Stimulated activated CD4-positive, alpha-beta T cell treated with anti-CD3 and anti-CD28 coated beads, Interleukin-1b, Interleukin-23, amount 100 ng/mL, for 1 hour (primary cell): Measurements from ENCODE around the gene ATXN2.
A peak's percentile ranks its signal among the peaks of the same experiment; 100 is the strongest.

ENCODE experiments used
- DNase-seq, 2 donors: peaks; one replicate each; pipeline ENCODE4 v3.0.0-alpha.2; 2020; ENCODE audit warnings: low read depth in 2 of 2

ATXN2 gene

DNA sequence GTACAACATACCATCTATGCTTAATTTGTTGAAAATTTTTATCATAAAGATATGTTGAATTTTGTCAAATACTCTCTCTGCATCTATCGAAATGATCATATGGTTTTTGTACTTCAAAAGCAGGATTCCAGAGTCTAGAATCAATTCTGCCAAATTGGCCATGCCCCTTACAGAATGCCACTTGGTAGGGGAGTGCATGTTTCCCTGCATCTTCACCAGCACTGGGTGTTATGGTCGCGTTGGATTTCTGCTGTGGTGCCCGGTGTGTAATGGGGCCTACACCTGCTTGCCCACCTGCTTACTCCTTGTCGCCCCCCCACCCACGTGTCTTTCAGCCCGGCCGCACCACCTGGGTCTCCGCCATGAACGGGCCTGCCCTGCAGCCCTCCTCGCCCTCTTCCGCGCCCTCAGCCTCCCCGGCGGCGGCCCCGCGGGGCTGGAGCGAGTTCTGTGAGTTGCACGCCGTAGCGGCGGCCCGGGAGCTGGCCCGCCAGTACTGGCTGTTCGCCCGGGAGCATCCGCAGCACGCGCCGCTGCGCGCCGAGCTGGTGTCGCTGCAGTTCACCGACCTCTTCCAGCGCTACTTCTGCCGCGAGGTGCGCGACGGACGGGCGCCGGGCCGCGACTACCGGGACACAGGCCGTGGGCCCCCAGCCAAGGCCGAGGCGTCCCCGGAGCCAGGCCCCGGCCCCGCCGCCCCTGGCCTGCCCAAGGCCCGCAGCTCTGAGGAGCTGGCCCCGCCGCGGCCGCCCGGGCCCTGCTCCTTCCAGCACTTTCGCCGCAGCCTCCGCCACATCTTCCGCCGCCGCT lies 181.1 kb downstream of the ATXN2 start:
- no peak for DNase-seq

GRCh38 chr12:111417290-111417689 lies 181.8 kb downstream of the ATXN2 start:
- no peak for DNase-seq

DNA sequence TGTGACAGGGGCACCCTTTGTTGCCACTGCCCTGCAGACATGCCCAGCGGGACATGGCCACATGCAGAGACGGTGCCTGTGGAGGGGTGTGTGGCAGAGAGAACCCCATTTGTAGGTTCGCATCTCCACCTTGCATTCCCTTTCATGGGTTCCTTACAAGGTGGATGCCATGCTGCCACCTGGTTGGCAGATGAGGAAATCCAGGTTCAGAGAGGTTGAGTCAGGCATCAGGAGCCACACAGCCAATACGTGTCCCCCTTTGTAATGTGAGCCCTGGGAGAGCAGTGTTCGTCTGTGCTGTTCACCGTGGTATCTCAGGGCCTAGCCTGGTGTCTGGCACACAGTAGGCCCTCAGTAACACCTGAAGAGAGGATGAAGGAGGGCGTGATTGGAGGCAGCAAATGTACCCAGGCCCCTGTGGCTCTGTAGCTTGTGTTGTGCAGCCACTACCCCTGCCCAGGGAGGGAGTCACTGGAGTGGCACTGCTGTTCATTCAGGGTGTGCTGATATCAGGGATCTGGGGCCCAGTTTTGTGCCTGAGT lies 184.3 kb downstream of the ATXN2 start:
- no peak for DNase-seq

DNA sequence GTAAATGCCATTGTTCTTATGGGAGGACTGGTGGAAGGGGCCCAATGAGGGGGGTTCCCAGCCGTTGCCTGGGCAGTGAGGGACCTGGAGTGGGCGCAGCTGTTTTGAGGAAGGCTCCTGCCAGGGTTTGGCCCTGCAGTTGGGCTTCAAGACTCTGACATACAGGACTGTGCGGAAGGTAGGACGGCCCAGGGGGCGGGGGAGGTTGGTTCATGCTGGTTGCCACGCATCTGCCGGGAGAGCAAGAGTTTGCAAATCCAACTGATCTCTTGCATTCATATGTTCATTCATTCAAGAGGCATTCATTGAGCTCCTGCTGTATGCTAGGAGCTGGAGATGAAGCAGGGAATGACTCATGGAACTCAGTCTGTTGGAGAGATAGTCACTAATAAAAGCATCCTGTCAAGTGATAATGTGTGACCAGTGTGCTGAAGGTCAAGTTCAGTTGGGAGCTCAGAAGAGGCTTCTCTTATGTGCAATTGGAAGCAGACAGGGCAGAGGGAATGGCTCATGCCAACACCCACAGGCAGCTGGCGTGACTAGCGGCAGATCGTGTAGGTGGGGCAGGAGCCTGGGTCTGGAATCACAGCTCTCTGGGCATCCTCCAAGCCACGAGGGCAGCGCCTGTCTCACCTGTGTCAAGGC lies 185.6 kb downstream of the ATXN2 start:
- no peak for DNase-seq

DNA sequence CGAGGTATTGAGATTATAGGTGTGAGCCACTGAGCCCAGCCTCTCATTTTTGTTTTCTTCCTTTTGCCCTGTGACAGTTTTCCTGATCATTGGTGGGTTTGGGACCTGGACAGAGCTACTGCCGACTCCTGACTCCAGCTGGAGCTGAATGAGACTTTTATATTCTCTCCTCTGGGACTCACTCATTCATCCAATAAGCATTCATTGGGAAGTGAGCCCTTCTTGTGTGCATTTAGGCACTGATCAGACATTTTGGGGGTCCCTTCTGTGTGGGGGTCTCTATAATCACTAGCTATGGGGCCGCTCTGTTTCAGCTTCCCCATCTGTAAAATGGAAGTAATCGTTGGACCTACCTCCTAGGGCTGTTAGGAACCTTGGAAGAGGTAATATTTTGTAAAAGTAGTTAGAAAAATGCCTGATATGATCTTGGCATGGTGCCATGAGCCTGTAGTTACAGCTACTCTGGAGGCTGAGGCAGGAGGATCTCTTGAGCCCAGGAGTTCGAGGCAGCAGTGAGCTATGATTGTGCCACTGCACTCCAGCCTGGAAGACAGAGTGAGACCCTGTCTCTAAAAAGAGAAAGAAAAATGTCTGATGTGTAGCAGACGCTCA lies 186.2 kb downstream of the ATXN2 start:
- DNase-seq, result no peak

DNA sequence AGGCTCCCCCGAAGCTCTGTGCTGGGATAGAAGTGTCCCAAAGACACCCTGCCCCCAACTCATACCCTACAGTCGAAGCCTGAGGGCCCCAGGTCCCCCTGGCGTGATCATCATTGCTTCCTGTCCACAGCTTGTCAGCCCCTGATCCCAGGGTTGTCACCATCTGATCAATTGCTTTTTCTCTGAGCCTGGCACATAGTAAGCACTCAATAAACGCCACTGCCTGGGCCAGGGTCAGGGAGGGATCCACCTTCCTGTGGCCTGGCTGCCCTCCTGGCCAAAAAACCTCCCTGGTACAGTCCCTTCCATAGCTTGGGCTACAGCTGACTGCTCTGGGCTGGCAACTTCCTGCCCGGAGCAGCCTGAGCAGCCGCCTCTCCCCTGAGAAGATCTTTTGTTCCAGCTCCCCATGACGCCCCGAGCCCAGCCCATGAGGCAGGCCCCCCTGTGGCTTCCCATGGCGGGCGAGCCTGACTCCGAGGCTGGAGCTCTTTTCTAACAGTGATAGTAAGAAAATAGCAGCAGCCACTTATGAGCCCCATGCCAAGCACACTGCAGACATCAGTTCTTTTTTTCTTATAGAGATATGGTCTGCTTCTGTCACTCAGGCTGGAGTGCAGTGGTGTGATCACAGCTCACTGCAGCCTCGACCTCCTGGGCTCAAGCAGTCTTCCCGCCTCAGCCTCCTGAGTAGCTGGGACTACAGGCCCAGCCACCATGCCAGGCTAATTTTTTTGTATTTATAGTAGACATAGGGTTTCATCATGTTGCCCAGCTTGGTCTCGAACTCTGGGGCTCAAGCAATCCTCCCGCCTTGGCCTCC lies 186.9 kb downstream of the ATXN2 start:
- DNase-seq, result no peak

DNA sequence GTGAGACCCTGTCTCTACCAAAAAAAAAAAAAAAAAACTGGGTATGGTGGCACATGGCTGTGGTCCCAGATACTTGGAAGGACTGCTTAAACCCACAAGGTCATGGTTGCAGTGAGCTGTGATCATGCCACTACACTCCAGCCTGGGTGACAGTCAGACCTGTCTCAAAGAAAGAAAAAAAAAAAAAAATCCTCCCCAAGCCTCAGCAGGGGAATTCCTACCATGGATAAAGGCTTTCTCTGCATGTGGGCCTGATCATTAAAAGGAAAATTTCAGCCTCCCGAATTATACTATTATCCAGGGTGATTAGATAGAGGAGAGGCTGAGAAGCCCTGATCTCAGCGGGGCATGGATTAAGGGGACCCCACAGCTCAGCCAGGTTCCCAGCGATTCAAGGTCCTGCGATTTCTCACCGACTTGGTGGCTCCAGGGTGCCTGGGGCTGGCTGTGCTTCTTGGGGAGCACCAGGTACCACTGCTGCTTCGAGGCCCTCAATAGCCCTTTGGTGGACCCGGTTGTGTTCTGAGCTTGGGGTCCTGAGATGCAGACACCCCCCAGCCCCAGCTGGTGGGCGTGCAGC lies 187.8 kb downstream of the ATXN2 start:
- DNase-seq, result no peak

GRCh38 chr12:111410431-111411184 lies 188.5 kb downstream of the ATXN2 start:
- DNase-seq, result no peak

GRCh38 chr12:111409780-111410430 lies 189.2 kb downstream of the ATXN2 start:
- no peak for DNase-seq

GRCh38 chr12:111409403-111409779 lies 189.7 kb downstream of the ATXN2 start:
- no peak for DNase-seq

DNA sequence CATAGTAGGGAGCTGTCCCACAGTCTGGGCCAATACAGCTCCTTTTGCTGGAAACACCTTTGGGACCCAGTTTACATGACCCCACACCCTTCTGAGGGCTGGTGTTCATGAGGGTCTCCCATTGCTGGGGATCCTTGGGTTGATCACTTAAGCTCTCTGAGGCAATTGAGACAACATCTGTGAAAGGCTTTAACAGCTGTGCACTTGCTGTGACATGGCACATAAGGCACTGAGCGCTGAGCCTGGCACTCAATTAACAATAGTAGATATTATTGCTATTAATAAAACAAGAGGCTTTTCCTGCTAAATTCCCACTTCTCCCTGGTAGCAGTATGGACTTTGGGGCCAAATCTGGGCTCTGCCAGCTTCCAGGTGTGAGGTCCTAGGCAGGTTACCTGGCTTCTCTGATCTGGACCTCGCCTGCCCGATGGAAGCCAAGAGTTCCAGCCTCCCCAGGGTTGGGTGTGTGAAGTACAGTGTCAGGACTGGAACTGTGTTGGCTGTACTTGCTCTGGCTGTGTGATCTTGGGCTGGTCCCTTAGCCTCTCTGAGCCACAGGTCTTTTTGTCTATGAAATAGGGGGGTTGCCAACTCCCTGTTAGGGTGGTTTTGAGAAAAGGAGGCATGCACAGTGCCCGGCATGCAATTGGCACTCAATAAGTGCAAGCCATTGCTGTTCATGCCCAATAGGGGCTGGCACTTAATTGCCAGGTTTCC lies 190.3 kb downstream of the ATXN2 start:
- DNase-seq, result no peak

- DNase-seq, result no peak
These were observed 191.0 kb downstream of the ATXN2 start for GRCh38 chr12:111408116-111408440.

- DNase-seq, result no peak
These were observed 191.6 kb downstream of the ATXN2 start for GRCh38 chr12:111407377-111408115.

DNA sequence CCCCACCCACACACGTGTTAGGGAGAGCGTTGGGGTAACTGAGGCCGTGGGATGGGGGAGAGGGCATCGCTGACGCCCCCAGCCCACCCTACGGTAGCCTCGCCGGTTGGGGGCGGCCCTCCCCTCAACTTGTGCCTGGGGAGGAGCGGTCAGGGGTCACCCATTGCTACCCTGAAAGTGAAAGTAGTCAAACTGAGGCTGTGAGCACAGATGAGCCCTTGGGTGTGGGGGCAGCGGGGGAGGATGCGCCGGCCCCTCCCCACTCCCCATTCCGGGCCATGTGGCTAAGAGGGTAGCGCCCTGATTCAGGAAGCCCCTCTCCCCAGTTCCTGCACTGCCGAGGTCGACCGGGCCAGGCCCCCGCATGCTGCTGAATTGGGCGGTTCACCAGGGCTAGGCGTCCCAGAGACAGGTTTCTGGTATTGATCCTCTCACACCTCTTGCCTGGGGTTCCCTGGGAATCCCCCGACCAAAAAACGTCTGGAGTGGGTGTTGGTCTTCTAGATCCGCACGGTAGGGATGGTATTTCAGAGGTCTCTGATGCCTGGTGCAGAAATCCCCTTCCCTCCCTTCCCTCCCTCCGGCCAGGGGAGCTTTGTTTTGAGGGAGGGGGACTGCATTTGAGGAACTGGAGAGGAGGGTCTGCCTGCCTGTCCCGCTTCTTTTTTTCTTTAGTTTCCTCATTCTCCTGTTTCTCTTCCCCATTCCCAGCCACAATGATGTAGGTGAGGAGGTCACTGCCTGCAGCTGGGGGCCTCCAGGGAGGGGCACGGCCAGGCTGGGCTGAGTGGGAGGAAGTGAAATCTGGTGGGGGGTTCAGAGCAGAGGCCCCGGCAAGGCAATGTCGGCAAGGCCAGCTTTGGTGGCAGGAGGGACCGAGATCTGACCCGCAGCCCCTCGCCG lies 192.4 kb downstream of the ATXN2 start:
- no peak for DNase-seq

DNA sequence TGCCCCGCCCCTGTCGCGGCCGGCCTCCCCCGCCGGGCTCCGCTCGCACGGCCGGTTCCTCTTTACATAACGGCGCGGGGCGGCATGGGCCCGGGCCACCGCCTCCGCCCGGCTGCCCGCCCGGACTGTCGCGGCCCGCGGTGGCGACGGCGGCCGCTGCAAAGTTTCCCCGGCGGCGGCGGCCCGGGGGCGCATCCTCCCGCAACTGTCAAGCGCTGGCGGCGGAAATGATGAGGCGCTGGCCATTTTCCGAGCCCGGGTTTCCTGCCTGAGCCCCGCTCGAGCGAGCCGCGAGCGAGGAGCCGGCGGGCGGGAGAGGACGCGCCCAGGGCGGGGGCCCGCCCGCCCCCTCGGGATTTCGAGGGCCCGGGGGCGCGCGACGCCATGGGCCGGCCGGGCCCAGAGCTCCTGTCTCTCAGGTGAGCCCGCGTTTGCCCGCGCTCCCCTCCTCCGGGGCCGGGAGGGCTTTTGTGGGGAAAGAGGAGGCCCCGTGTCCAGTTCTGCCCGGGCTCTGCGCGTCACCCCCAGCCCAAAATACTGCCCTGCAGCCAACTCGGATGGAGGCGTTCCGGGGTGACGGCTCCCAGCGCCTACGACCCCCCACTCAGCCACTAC lies 193.1 kb downstream of the ATXN2 start, which contains the start of gene SH2B3:
Gene SH2B3 (plus strand): TSS at position 65 of the 615 bp plus-strand sequence. CDS start 12,223 bp downstream, outside the sequence.
- DNase-seq, result peak in 1 of 2 donors; percentile 48

DNA sequence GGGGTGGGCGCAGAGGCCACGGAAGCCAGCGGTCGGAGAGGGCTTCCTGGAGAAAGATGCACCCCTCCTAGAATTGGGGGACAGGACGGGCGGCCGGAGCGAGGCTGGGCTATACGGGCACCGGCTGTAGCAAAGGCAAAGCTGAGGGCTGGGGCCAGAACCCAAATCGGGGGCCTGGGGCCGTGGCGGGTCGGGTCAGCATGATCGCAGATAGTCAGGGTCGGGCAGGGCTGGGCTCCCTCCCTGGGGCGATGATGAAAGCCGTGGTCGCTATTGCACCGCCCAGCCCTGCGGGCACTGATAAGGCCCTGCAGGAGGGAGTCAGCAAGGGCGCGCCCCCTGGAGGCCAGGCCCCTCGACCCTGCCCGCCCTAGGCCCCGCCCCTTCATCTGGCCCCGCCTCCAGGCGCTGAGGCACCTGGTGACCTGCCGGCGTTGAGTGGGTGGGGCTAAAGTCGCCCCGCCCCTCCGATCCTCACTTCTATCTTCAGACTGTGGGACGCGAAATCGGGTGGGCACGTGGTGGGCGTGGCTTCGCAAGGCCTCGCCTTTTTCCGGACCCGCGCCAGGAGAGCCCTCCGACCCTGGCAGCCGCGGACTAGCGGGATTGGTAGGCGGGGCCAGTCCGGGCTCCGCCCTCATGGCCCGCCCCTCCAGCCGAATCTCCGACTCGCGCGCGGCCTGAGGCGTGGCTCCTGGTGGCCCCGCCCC lies 193.8 kb downstream of the ATXN2 start:
- DNase-seq, result peak; percentile 99 to 100
